ENCODE measurements around the gene IAPP. TPM values are rescaled to one million over a fixed set of nuclear protein-coding genes. Genes with fewer than 3 reads are reported as not detected.
"Not testable (repeated sequence)": the region's sequence is repeated elsewhere in the genome, so short reads cannot be mapped to it uniquely, and the experiment has no call there.

The IAPP gene
- total RNA-seq, 1 donor from 2014 or later, result not detected

- DNase-seq, result not testable (repeated sequence)
Observed at GRCh38 chr12:21381320-21381719, 8.6 kb downstream of the IAPP start.

- no peak for DNase-seq
Observed at GRCh38 chr12:21384261-21384660, 11.6 kb downstream of the IAPP start.

GRCh38 chr12:21387174-21387573 lies 14.5 kb downstream of the IAPP start:
- DNase-seq, result no peak

GRCh38 chr12:21392384-21392783 lies 19.7 kb downstream of the IAPP start:
- DNase-seq, result no peak

GRCh38 chr12:21394828-21395626 lies 22.3 kb downstream of the IAPP start:
- not testable (repeated sequence) for DNase-seq

- no peak for DNase-seq
Observed at GRCh38 chr12:21413369-21414277, 40.9 kb downstream of the IAPP start.

- DNase-seq, result no peak
Observed at GRCh38 chr12:21416511-21417121, 43.9 kb downstream of the IAPP start.

GRCh38 chr12:21418398-21418797 lies 45.7 kb downstream of the IAPP start:
- not testable (repeated sequence) for DNase-seq

- DNase-seq, result not testable (repeated sequence)
Observed at GRCh38 chr12:21419009-21419699, 46.5 kb downstream of the IAPP start.

GRCh38 chr12:21428241-21428640 lies 55.5 kb downstream of the IAPP start:
- DNase-seq, result no peak

Other genes starting within 250 kb of the IAPP start
- not detected for gene SLCO1B1, start 241.7 kb upstream of the IAPP start, total RNA-seq
- gene SLCO1A2, start 38.0 kb upstream of the IAPP start, total RNA-seq, result 0.10 TPM
- 28.0 TPM for gene PYROXD1, start 64.8 kb downstream of the IAPP start, total RNA-seq
- 60.9 TPM for gene RECQL, start 128.7 kb downstream of the IAPP start, total RNA-seq
- gene GOLT1B, start 128.9 kb downstream of the IAPP start, total RNA-seq, result 51.8 TPM
- 19.8 TPM for gene SPX, start 153.4 kb downstream of the IAPP start, total RNA-seq
- gene GYS2, start 231.9 kb downstream of the IAPP start, total RNA-seq, result not detected